Skeletal muscle satellite cell (primary cell): ENCODE data around the gene TOR1AIP1.
A peak's percentile ranks its signal among the peaks of the same experiment; 100 is the strongest.

Experiments
- H3K27me3 ChIP-seq: 2 replicates; pipeline ENCODE4 v1.7.0; 2013; ENCODE audit warnings: low read length; ENCODE audit not compliant: control insufficient read depth, insufficient read depth
- H3K36me3 ChIP-seq: 2 replicates; pipeline ENCODE4 v1.7.0; 2013; ENCODE audit warnings: mild to moderate bottlenecking, control low read depth, low read length; ENCODE audit not compliant: insufficient read depth
- H3K4me1 ChIP-seq: 2 replicates; pipeline ENCODE4 v1.7.0; 2013; ENCODE audit warnings: low read length; ENCODE audit not compliant: control insufficient read depth, insufficient read depth
- H3K4me2 ChIP-seq: 2 replicates; pipeline ENCODE4 v1.7.0; 2013; ENCODE audit warnings: mild to moderate bottlenecking, low read length
- H3K4me3 ChIP-seq: 2 replicates; pipeline ENCODE4 v1.7.0; 2013; ENCODE audit warnings: low read length
- H3K9ac ChIP-seq: 2 replicates; pipeline ENCODE4 v1.7.0; 2013; ENCODE audit warnings: mild to moderate bottlenecking, low read depth, low read length, moderate library complexity
- H3K9me3 ChIP-seq: replicated peaks from 2 replicates; pipeline ENCODE4 v1.7.0; 2013; ENCODE audit warnings: mild to moderate bottlenecking, control low read depth, low read length

TOR1AIP1 gene

GRCh38 chr1:179867493-179868330 lies 14.4 kb upstream of the TOR1AIP1 start:
- no peaks in the 10 kb centered on the region for H3K4me1 ChIP-seq
- no peak overlapping the region for H3K4me2 ChIP-seq
- peaks cover 58% of the 10 kb centered on the region for H3K36me3 ChIP-seq
- no peak overlapping the region for H3K9ac ChIP-seq
- H3K4me3 ChIP-seq = no peak overlapping the region
- H3K27me3 ChIP-seq = no peaks in the 10 kb centered on the region
- no peaks in the 10 kb centered on the region for H3K9me3 ChIP-seq

- no peak overlapping the region for H3K4me2 ChIP-seq
- no peaks in the 10 kb centered on the region for H3K9me3 ChIP-seq
- peaks cover 50% of the 10 kb centered on the region for H3K36me3 ChIP-seq
- H3K4me3 ChIP-seq = no peak overlapping the region
- no peak overlapping the region for H3K9ac ChIP-seq
- peaks cover under 1% of the 10 kb centered on the region for H3K4me1 ChIP-seq
- no peaks in the 10 kb centered on the region for H3K27me3 ChIP-seq
Measured at GRCh38 chr1:179870870-179871269, 11.2 kb upstream of the TOR1AIP1 start.

GRCh38 chr1:179871940-179872339 lies 10.1 kb upstream of the TOR1AIP1 start:
- Histone ChIP-seq H3K4me2 (no peak overlapping the region), H3K36me3 (peaks cover 42% of the 10 kb centered on the region), H3K4me1 (peaks cover 7% of the 10 kb centered on the region), H3K27me3 (no peaks in the 10 kb centered on the region), H3K9ac (no peak overlapping the region), H3K9me3 (no peaks in the 10 kb centered on the region), H3K4me3 (no peak overlapping the region)

- Histone ChIP-seq H3K4me2 (no peak overlapping the region), H3K9me3 (no peaks in the 10 kb centered on the region), H3K36me3 (peaks cover 35% of the 10 kb centered on the region), H3K27me3 (no peaks in the 10 kb centered on the region), H3K9ac (no peak overlapping the region), H3K4me3 (no peak overlapping the region), H3K4me1 (peaks cover 7% of the 10 kb centered on the region)
Measured at GRCh38 chr1:179872558-179872957, 9.5 kb upstream of the TOR1AIP1 start.

- H3K36me3 ChIP-seq = peaks cover 30% of the 10 kb centered on the region
Measured at GRCh38 chr1:179873438-179873851, 8.6 kb upstream of the TOR1AIP1 start.

GRCh38 chr1:179875596-179876299 lies 6.3 kb upstream of the TOR1AIP1 start:
- peak overlapping the region; percentile 84 for H3K9ac ChIP-seq
- H3K36me3 ChIP-seq = peaks cover 25% of the 10 kb centered on the region
- H3K9me3 ChIP-seq = no peaks in the 10 kb centered on the region
- H3K4me1 ChIP-seq = peaks cover 10% of the 10 kb centered on the region
- no peaks in the 10 kb centered on the region for H3K27me3 ChIP-seq
- peak overlapping the region; percentile 88 for H3K4me2 ChIP-seq
- peak overlapping the region; percentile 77 for H3K4me3 ChIP-seq

More at GRCh38 chr1:179873438-179873851, 8.6 kb upstream of the TOR1AIP1 start:
- no peaks in the 10 kb centered on the region for H3K27me3 ChIP-seq
- no peak overlapping the region for H3K4me2 ChIP-seq
- no peak overlapping the region for H3K4me3 ChIP-seq
- no peak overlapping the region for H3K9ac ChIP-seq
- no peaks in the 10 kb centered on the region for H3K9me3 ChIP-seq
- H3K4me1 ChIP-seq = peaks cover 10% of the 10 kb centered on the region

- Histone ChIP-seq H3K9ac (peak overlapping the region; percentile 84), H3K36me3 (peaks cover 24% of the 10 kb centered on the region), H3K4me3 (peak overlapping the region; percentile 77), H3K4me2 (peak overlapping the region; percentile 88), H3K4me1 (peaks cover 14% of the 10 kb centered on the region), H3K27me3 (no peaks in the 10 kb centered on the region), H3K9me3 (no peaks in the 10 kb centered on the region)
Measured at GRCh38 chr1:179876300-179876715, 5.8 kb upstream of the TOR1AIP1 start.

- Histone ChIP-seq H3K27me3 (no peaks in the 10 kb centered on the region), H3K9ac (peak within 1 kb of the TSS; percentile 84), H3K4me3 (peak within 1 kb of the TSS; percentile 77), H3K4me2 (peak within 1 kb of the TSS; percentile 88), H3K4me1 (peaks cover 17% of the 10 kb centered on the region), H3K9me3 (no peaks in the 10 kb centered on the region), H3K36me3 (peaks cover 20% of the 10 kb centered on the region)
Measured at GRCh38 chr1:179877586-179878265, 4.4 kb upstream of the TOR1AIP1 start, which contains the start of gene TOR1AIP2. TSS of gene TOR1AIP2 (minus strand) at chr1:179877803. CDS start at chr1:179852665, 25,138 bp downstream.

GRCh38 chr1:179879797-179880196 lies 2.3 kb upstream of the TOR1AIP1 start:
- no peaks in the 10 kb centered on the region for H3K27me3 ChIP-seq
- no peak overlapping the region for H3K9ac ChIP-seq
- H3K4me2 ChIP-seq = no peak overlapping the region
- H3K4me3 ChIP-seq = no peak overlapping the region
- H3K36me3 ChIP-seq = peaks cover 6% of the 10 kb centered on the region
- no peaks in the 10 kb centered on the region for H3K9me3 ChIP-seq
- peaks cover 26% of the 10 kb centered on the region for H3K4me1 ChIP-seq

- Histone ChIP-seq H3K36me3 (peaks cover 11% of the 10 kb centered on the region), H3K4me3 (peak overlapping the region; percentile 96), H3K4me1 (peaks cover 20% of the 10 kb centered on the region), H3K9ac (peak overlapping the region; percentile 97), H3K9me3 (no peaks in the 10 kb centered on the region), H3K27me3 (no peaks in the 10 kb centered on the region), H3K4me2 (peak overlapping the region; percentile 81)
Measured at GRCh38 chr1:179881642-179882252, 338 bp upstream of the TOR1AIP1 start.
